Hematopoietic multipotent progenitor cell treated with erythropoietin and hydrocortisone succinate and interleukin-3 and kit ligand, for 6 days (in vitro differentiated cells): ENCODE measurements around the gene HSH2D.
A peak's percentile ranks its signal among the peaks of the same experiment; 100 is the strongest.
"Not testable (repeated sequence)": the region's sequence is repeated elsewhere in the genome, so short reads cannot be mapped to it uniquely, and the experiment has no call there.

ENCODE experiments used
- DNase-seq: peaks from one replicate; pipeline ENCODE4 v3.0.0-alpha.2; 2015

The HSH2D gene

GRCh38 chr19:16157601-16158000 lies 14.1 kb downstream of the HSH2D start:
- no peak for DNase-seq

- DNase-seq, result no peak
Measured at GRCh38 chr19:16159655-16160054, 16.2 kb downstream of the HSH2D start.

- no peak for DNase-seq
Measured at GRCh38 chr19:16160445-16160942, 17.0 kb downstream of the HSH2D start.

GRCh38 chr19:16160943-16161560 lies 17.6 kb downstream of the HSH2D start:
- no peak for DNase-seq

- DNase-seq, result no peak
Measured at GRCh38 chr19:16161840-16162239, 18.4 kb downstream of the HSH2D start.

- DNase-seq, result no peak
Measured at GRCh38 chr19:16164222-16164890, 20.9 kb downstream of the HSH2D start.

GRCh38 chr19:16166417-16166816 lies 22.9 kb downstream of the HSH2D start:
- DNase-seq, result no peak

GRCh38 chr19:16167055-16167454 lies 23.6 kb downstream of the HSH2D start:
- DNase-seq, result no peak

GRCh38 chr19:16168465-16169081 lies 25.1 kb downstream of the HSH2D start:
- peak; percentile 86 for DNase-seq

- DNase-seq, result no peak
Measured at GRCh38 chr19:16170134-16170533, 26.6 kb downstream of the HSH2D start.

GRCh38 chr19:16175954-16176353 lies 32.5 kb downstream of the HSH2D start:
- no peak for DNase-seq

- not testable (repeated sequence) for DNase-seq
Measured at GRCh38 chr19:16178866-16179265, 35.4 kb downstream of the HSH2D start.

- no peak for DNase-seq
Measured at GRCh38 chr19:16180611-16181010, 37.1 kb downstream of the HSH2D start.

- no peak for DNase-seq
Measured at GRCh38 chr19:16184665-16185122, 41.2 kb downstream of the HSH2D start.

- peak; percentile 99 for DNase-seq
Measured at GRCh38 chr19:16185123-16185767, 41.8 kb downstream of the HSH2D start, which contains the start of gene FAM32A. TSS of gene FAM32A (plus strand) at chr19:16185410. CDS start at chr19:16185443, 33 bp downstream.

GRCh38 chr19:16185768-16186123 lies 42.3 kb downstream of the HSH2D start:
- peak; percentile 69 for DNase-seq

- no peak for DNase-seq
Measured at GRCh38 chr19:16188521-16188920, 45.0 kb downstream of the HSH2D start.

GRCh38 chr19:16190198-16190597 lies 46.7 kb downstream of the HSH2D start:
- no peak for DNase-seq

GRCh38 chr19:16190736-16191135 lies 47.3 kb downstream of the HSH2D start:
- no peak for DNase-seq

GRCh38 chr19:16191216-16191908 lies 47.9 kb downstream of the HSH2D start:
- DNase-seq, result no peak

GRCh38 chr19:16193466-16193865 lies 50.0 kb downstream of the HSH2D start:
- no peak for DNase-seq

- peak; percentile 93 for DNase-seq
Measured at GRCh38 chr19:16197188-16197621, 53.7 kb downstream of the HSH2D start.
